NCI-H2171 treated with DMSO at 0.1 percent for 48 hours (cell line): Measurements from ENCODE around the gene URM1.

Experiments used
- DNase-seq: peaks from one replicate; lab custom pipeline; 2025; lab: John Stamatoyannopoulos, UW

The URM1 gene

DNA sequence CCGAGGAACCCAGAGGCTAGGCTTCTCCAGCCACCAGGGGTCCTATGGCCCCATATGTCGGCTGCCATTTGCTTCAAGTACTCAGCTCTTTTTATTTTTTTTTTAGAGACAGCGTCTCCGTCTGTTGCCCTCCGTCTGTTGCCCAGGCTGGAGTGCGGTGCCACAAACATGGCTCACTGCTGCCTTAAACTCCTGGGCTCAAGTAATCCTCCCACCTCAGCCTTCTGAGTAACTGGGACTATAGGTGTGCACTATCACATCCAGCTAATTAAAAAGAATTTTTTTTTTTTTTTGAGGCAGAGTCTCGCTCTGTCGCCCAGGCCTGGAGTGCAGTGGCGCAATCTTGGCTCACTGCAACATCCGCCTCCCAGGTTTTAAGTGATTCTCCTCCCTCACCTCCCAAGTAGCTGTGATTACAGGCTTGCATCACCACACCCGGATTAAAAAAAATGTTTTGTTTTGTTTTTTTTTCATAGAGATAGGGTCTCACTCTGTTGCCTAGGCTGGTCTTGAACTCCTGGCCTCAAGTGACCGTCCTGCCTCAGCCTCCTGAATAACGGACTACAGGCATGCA lies 58.4 kb downstream of the URM1 start:
- peak; percentile 98 for DNase-seq

DNA sequence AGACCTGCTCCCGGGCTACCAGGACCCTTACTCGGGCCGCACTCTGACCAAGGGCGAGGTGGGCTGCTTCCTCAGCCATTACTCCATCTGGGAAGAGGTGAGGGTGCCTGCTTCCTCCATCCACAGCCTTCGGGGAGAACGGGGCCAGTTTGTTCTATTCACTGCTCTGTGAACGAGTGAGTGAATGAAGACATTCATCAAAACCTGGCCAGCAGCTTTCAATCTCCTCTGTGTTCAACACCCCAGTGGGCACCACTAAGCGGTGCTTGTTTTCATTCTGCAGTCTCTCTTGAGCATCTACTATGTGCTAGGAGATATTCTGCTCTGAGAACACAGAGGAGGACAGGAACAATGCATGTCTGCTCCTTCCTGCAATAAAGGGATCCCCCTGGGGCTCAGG lies 60.0 kb downstream of the URM1 start:
- no peak for DNase-seq

DNA sequence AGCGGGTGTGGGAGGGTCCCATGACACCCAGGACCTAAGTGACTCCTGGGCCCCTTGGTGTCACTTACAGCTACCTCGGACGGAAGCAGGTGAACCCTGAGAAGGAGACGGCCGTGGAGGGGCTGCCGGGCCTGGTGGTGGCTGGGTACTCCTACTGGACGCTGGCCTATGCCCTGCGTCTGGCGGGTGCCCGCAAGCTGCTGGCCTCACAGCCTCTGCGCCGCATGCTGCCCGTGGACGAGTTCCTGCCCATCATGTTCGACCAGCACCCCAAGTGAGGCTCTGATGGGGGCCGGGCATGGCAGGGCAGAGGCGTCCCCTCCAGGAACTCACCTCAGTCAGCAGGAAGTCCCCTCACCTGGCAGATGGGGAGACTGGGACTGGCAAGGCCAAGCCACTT lies 63.2 kb downstream of the URM1 start:
- no peak for DNase-seq

DNA sequence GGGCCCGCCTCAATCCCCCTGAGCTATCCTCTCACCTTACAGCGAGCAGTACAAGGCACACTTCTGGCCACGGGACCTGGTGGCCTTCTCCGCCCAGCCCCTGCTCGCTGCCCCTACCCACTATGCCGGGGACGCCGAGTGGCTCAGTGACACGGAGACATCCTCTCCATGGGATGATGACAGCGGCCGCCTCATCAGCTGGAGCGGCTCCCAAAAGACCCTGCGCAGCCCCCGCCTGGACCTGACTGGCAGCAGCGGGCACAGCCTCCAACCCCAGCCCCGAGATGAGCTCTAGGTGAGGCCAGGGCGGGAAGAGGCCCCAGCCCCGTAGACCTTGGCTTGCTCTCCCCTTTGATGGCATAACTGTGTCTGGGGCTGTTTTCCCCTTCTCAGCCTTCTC lies 64.4 kb downstream of the URM1 start:
- no peak for DNase-seq

DNA sequence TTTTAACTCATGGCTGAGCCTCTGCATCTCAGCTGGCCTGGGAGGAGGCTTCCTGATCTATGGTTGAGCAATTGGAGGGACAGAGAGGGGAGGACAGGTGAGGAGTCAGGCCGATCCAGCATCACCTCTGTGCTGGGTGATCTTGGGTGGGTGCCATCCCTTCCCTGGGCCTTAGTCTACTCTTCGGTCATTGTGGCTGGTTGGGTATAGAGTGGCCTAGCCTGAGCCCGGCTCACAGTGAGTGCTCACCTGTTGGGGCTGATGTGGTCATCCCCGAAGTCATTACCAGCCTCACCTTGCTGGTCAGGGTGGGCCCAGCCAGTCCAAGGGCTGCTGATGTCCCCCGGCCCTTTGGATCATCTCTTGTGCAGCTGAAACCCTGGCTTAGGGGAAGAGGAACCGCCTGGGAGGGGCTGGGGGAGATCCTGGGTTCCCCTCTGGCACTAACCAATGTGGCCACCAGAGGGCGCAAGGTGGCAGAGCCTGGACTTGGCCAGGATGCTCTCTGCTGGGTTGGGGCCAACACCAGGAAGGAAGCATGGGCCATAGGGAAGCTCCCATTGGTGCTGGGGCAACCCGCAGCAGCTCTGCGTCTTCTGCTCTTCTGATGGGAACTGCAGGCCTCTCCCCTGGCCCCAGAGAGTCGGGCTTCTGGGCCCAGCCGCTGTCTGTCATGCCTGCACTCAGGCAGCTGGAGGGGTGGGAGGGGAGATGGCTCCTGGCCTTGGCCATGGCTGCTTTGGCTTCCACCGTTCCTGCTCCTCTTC lies 67.4 kb downstream of the URM1 start:
- DNase-seq: peak; percentile 81

DNA sequence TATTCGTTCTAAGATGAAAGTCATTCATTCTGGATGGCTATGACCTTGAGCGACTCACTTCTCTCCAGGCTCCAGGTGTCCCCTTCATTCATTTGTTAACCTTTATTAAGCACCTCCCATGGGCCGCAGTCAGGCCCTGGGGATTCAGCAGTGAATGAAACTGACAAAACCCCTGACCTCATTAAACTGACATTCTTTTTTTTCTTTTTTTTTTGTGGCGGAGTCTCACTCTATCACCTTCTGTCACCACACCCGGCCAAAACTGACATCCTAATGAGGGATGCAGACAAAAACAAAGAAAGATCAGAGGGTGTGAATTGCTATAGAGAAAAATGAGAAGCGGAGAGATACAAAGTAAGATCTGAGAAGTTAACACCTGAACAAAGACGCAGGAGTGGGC lies 68.1 kb downstream of the URM1 start:
- DNase-seq: peak; percentile 87
